HepG2 (cell line): ENCODE data around the gene PHF5A. TPM values are rescaled to one million over a fixed set of nuclear protein-coding genes. Genes with fewer than 3 reads are reported as not detected.

Experiments used
- ATAC-seq: fragments of 200-7000 bp; cut with Tn5 transposase; 3 replicates; pipeline ENCODE4 v1.9.1; 2020; ENCODE audit warnings: mild to moderate bottlenecking, moderate library complexity
- BruUV-seq: library from RNA; stranded (reverse); fragments of 400-500 nt; replicated peaks from 2 replicates; lab custom pipeline; 2021; lab: Mats Ljungman, UMichigan
- CTCF ChIA-PET: fragments of 300-600 bp; formaldehyde crosslinking; extraction: SDS; loops from one replicate; lab custom pipeline; 2021; ENCODE audit warnings: low total read pairs, inconsistent platforms, low intra/inter-chr PET ratio; lab: Yijun Ruan, JAX
- POLR2A ChIA-PET: fragments of 350-600 bp; sonication (Branson Sonifier 250); formaldehyde crosslinking; loops from one replicate; lab custom pipeline; 2020; ENCODE audit warnings: antibody characterized with exemption, inconsistent platforms; lab: Yijun Ruan, JAX
- DNase-seq: peaks from one replicate; pipeline ENCODE4 v3.0.0-alpha.2; 2015; ENCODE audit warnings: low spot score
- FAIRE-seq: peaks from 3 replicates; lab custom pipeline; 2011; peaks lifted over from hg19 to GRCh38; lab: Jason Lieb, UNC
- H2AFZ ChIP-seq: one replicate; pipeline ENCODE4 v1.6.1; 2011; ENCODE audit warnings: low read length, inconsistent platforms
- H3K27ac ChIP-seq: fragments of 300-600 bp; 3 replicates; pipeline ENCODE4 v1.8.0; 2011; ENCODE audit warnings: mixed run types, mild to moderate bottlenecking, mixed read lengths, low read length, inconsistent platforms; ENCODE audit not compliant: insufficient read depth; ENCODE audit errors: extremely low read length
- H3K27me3 ChIP-seq, 2 experiments: fragments of 200-600 bp in 1 of 2; 2 replicates in 1 of 2; 3 replicates in 1 of 2; pipeline versions ENCODE4 v1.6.0 to v1.8.0; 2011; ENCODE audit warnings: low read length in 2 of 2, mild to moderate bottlenecking in 2 of 2, moderate library complexity in 2 of 2, inconsistent platforms in 1 of 2; ENCODE audit not compliant: insufficient read depth in 2 of 2, control insufficient read depth in 1 of 2
- H3K36me3 ChIP-seq, 2 experiments: fragments of 200-600 bp in 1 of 2; replicated peaks in 1 of 2; 2 replicates in 1 of 2; 3 replicates in 1 of 2; pipeline versions ENCODE4 v1.5.1 to v1.8.0; 2011; ENCODE audit warnings: low read length in 2 of 2, inconsistent platforms in 1 of 2; ENCODE audit not compliant: insufficient read depth in 2 of 2, control insufficient read depth in 1 of 2
- H3K4me1 ChIP-seq: 2 replicates; pipeline ENCODE4 v1.5.1; 2012; ENCODE audit warnings: low read length, inconsistent platforms; ENCODE audit not compliant: insufficient read depth
- H3K4me2 ChIP-seq: 2 replicates; pipeline ENCODE4 v1.6.0; 2011; ENCODE audit warnings: low read depth, low read length, inconsistent platforms
- H3K4me3 ChIP-seq, 3 experiments: fragments of 200-600 bp in 1 of 3; sonication (generic), shearing (Covaris generic) in 1 of 3; replicated peaks in 1 of 3; 2 replicates each; pipeline ENCODE4 v1.5.1; 2011 to 2016; ENCODE audit warnings: low read length in 3 of 3, inconsistent platforms in 2 of 3, low read depth in 2 of 3, mild to moderate bottlenecking in 2 of 3, control low read depth in 1 of 3, mixed read lengths in 1 of 3; ENCODE audit not compliant: insufficient read depth in 1 of 3
- H3K79me2 ChIP-seq: one replicate; pipeline ENCODE4 v1.6.1; 2011; ENCODE audit warnings: low read length, inconsistent platforms; ENCODE audit not compliant: insufficient read depth
- H3K9ac ChIP-seq: 2 replicates; pipeline ENCODE4 v1.6.0; 2011; ENCODE audit warnings: mild to moderate bottlenecking, low read depth, low read length, inconsistent platforms; ENCODE audit not compliant: insufficient read depth
- H3K9me3 ChIP-seq: 2 replicates; pipeline ENCODE4 v1.5.1; 2012; ENCODE audit warnings: mild to moderate bottlenecking, low read length
- H4K20me1 ChIP-seq: 2 replicates; pipeline ENCODE4 v1.6.0; 2011; ENCODE audit warnings: inconsistent platforms, mild to moderate bottlenecking, low read length, moderate library complexity; ENCODE audit not compliant: insufficient read depth
- CCDC6 ChIP-seq: sonication (generic); formaldehyde crosslinking; IDR thresholded peaks from 2 replicates; pipeline ENCODE4 v1.8.1; 2022; ENCODE audit warnings: mild to moderate bottlenecking, missing genetic modification reagents, moderate library complexity
- CREM ChIP-seq, 2 experiments: sonication (generic) in 1 of 2; formaldehyde crosslinking in 1 of 2; IDR thresholded peaks; 2 replicates each; pipeline versions ENCODE4 v1.4.0 to v1.6.1; 2016 to 2020; ENCODE audit warnings: antibody characterized with exemption in 1 of 2, mild to moderate bottlenecking in 1 of 2, missing genetic modification reagents in 1 of 2
- EED ChIP-seq: sonication (generic); formaldehyde crosslinking; IDR thresholded peaks from 2 replicates; pipeline ENCODE4 v1.5.0; 2020; ENCODE audit warnings: mild to moderate bottlenecking, missing genetic modification reagents
- FOXM1 ChIP-seq: sonication (generic); formaldehyde crosslinking; IDR thresholded peaks from 2 replicates; pipeline ENCODE4 v1.5.0; 2020; ENCODE audit warnings: missing genetic modification reagents
- HNF4G ChIP-seq, 2 experiments: sonication (generic) in 1 of 2; formaldehyde crosslinking in 1 of 2; IDR thresholded peaks; 2 replicates each; pipeline versions ENCODE4 v1.4.0 to v1.6.1; 2011 to 2020; ENCODE audit warnings: borderline replicate concordance in 2 of 2, low read depth in 2 of 2, mild to moderate bottlenecking in 2 of 2, low read length in 1 of 2, missing genetic modification reagents in 1 of 2, moderate library complexity in 1 of 2
- NFYC ChIP-seq: IDR thresholded peaks from 2 replicates; pipeline ENCODE4 v1.6.1; 2016; ENCODE audit warnings: missing genetic modification reagents, missing compliant biosample characterization
- PRDM10 ChIP-seq: sonication (generic); formaldehyde crosslinking; IDR thresholded peaks from 2 replicates; pipeline ENCODE4 v1.4.0; 2020; ENCODE audit warnings: low read depth, missing genetic modification reagents
- PRPF4 ChIP-seq: fragments of 200-400 bp; formaldehyde crosslinking; IDR thresholded peaks from 2 replicates; pipeline ENCODE4 v1.6.1; 2016; ENCODE audit warnings: low read length, low read depth; ENCODE audit not compliant: poor library complexity, severe bottlenecking
- REXO4 ChIP-seq: sonication (generic); formaldehyde crosslinking; IDR thresholded peaks from 2 replicates; pipeline ENCODE4 v1.8.0; 2022; ENCODE audit warnings: missing genetic modification reagents, mild to moderate bottlenecking, borderline replicate concordance
- ZNF20 ChIP-seq: sonication (generic); formaldehyde crosslinking; IDR thresholded peaks from 2 replicates; pipeline ENCODE4 v1.4.0; 2020; ENCODE audit warnings: mild to moderate bottlenecking, moderate library complexity, missing genetic modification reagents
- ZNF253 ChIP-seq: sonication (generic); formaldehyde crosslinking; IDR thresholded peaks from 2 replicates; pipeline ENCODE4 v1.8.0; 2022; ENCODE audit warnings: mild to moderate bottlenecking, missing genetic modification reagents, borderline replicate concordance
- ZNF598 ChIP-seq: sonication (generic); formaldehyde crosslinking; IDR thresholded peaks from 2 replicates; pipeline ENCODE4 v1.5.1; 2020; ENCODE audit warnings: mild to moderate bottlenecking, missing genetic modification reagents, borderline replicate concordance
- ZNF737 ChIP-seq: sonication (generic); formaldehyde crosslinking; IDR thresholded peaks from 2 replicates; pipeline ENCODE4 v1.5.0; 2020; ENCODE audit warnings: missing genetic modification reagents, mild to moderate bottlenecking, borderline replicate concordance
- ZNF83 ChIP-seq: sonication (generic); formaldehyde crosslinking; IDR thresholded peaks from 2 replicates; pipeline ENCODE4 v1.4.0; 2020; ENCODE audit warnings: missing genetic modification reagents, mild to moderate bottlenecking, borderline replicate concordance
- WGBS: methylation state at CpG from one replicate; pipeline ENCODE4 v1.1.6; 2017; ENCODE audit warnings: low lambda C conversion rate; 5-methylcytosine and 5-hydroxymethylcytosine counted together
- in situ Hi-C: cut with HindIII; loops from 2 replicates; pipeline ENCODE4 v1.10.0; 2017; ENCODE audit warnings: low pct_unique_long_range_greater_than_20kb; ENCODE audit not compliant: extremely low pct_ligation_motif_present
- intact Hi-C: fragments of 100-400 bp; cut with micrococcal nuclease; formaldehyde crosslinking; loops from one replicate; pipeline ENCODE4 v1.10.0; 2022; ENCODE audit not compliant: unreplicated experiment
- polyA plus RNA-seq, 8 experiments: library from polyadenylated mRNA; depleted of rRNA in 3 of 8; stranded (reverse) in 7 of 8; unstranded in 1 of 8; fragments of >200 nt; fragmentation: Illumina TruSeq in 4 of 8; extraction: Trizol in 4 of 8; gene quantifications; 2 replicates each; pipeline versions ENCODE4 v1.2.1 to v1.2.3, GENCODE V29; 2011 to 2016; ENCODE audit warnings: low read depth in 4 of 8, missing spikeins in 1 of 8, mixed read lengths in 1 of 8; ENCODE audit not compliant: insufficient read depth in 1 of 8
- total RNA-seq, 5 experiments: library from RNA; depleted of rRNA; stranded (reverse); fragments of >200 nt; fragmentation: Illumina TruSeq; extraction: Trizol; gene quantifications; 2 replicates each; pipeline ENCODE4 v1.2.3, GENCODE V29; 2016; ENCODE audit warnings: low read depth in 1 of 5

PHF5A gene
- total and polyA plus RNA-seq, 2 of the 13 experiments (the other 11 are each of a cell fraction or from before 2014, with no cell fraction given) = 56.6 to 105 TPM

GRCh38 chr22:41459431-41459830 lies 9.1 kb downstream of the PHF5A start:
- no peak overlapping the region for H3K4me2 ChIP-seq
- in situ Hi-C loops = no loop called here
- no peak for ATAC-seq
- no peak overlapping the region for H3K27ac ChIP-seq
- ChIA-PET CTCF (no interaction called here), POLR2A (interaction anchor here (5.0 to 6.9 kb wide), 2 partner anchors 9 to 13 kb away, joined by 21 to 44 read pairs; partner anchors contain the start of genes ACO2, PHF5A and TOB2)
- no peak for DNase-seq
- H3K36me3 ChIP-seq = peaks cover 12 to 39% of the 10 kb centered on the region in 2 experiments
- 100% methylated on average over 1 of the region's 1 CpG for WGBS
- H3K4me1 ChIP-seq = peaks cover 22% of the 10 kb centered on the region
- H3K79me2 ChIP-seq = peaks cover under 1% of the 10 kb centered on the region
- no peak for FAIRE-seq
- H4K20me1 ChIP-seq = no peaks in the 10 kb centered on the region
- H3K4me3 ChIP-seq = no peak overlapping the region
- no TSS peak for BruUV-seq
- H3K9ac ChIP-seq = no peak overlapping the region
- H2AFZ ChIP-seq = no peak overlapping the region
- intact Hi-C loops = no loop called here
- H3K9me3 ChIP-seq = no peaks in the 10 kb centered on the region
- no peak for TF ChIP-seq ZNF253 (CRISPR knock-in tag)
- TF ChIP-seq CREM (IDR thresholded peaks at IDR 0.05) = no peak
- TF ChIP-seq CREM (CRISPR knock-in tag; IDR thresholded peaks at IDR 0.05) = no peak
- no peak for TF ChIP-seq ZNF598 (CRISPR knock-in tag)
- no peak for TF ChIP-seq PRPF4
- no peak for TF ChIP-seq ZNF737 (CRISPR knock-in tag)
- no peak for TF ChIP-seq EED (CRISPR knock-in tag)
- TF ChIP-seq ZNF20 (CRISPR knock-in tag) = no peak
- TF ChIP-seq NFYC (CRISPR knock-in tag) = no peak
- TF ChIP-seq CCDC6 = no peak
- TF ChIP-seq HNF4G (IDR thresholded peaks at IDR 0.05; ENCODE audit: borderline replicate concordance, low read depth, low read length) = no peak
- TF ChIP-seq HNF4G (CRISPR knock-in tag; IDR thresholded peaks at IDR 0.05; ENCODE audit: borderline replicate concordance, low read depth) = no peak
- no peak for TF ChIP-seq FOXM1 (CRISPR knock-in tag)
- no peak for TF ChIP-seq REXO4
- no peak for TF ChIP-seq ZNF83 (CRISPR knock-in tag)
- TF ChIP-seq PRDM10 (CRISPR knock-in tag) = no peak
- no peaks in the 10 kb centered on the region for H3K27me3 ChIP-seq
